ENCODE measurements around the gene TRAPPC3L.

DNA sequence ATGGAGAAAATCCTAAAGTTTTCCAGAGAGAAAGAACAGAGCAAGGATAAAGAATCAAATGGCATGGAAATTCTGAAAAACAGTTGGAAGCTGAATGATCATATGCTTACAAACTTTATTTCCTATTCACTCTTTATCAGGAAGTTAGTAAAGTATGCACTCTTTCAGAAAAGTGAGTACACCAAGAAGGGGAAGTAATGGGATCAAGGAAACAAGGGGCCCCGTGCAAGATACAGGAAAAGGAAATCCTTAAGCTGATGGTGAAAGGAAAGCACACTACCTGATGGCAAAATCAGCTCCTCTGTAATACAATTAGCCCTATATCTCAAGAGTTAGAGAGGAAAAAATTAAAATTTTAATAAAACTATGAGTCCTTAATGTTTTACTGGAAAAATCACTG is 70.3 kb downstream of the TRAPPC3L start:
- TF ChIP-seq CTCF (IDR thresholded peaks at IDR 0.05; ENCODE audit: poor library complexity, severe bottlenecking) = no peak
- TF ChIP-seq TAF1 (IDR thresholded peaks at IDR 0.05; ENCODE audit: low read depth) = no peak

All from neural cell (in vitro differentiated cells).